ENCODE measurements around the gene PIK3CB.
"Not testable (repeated sequence)": the region's sequence is repeated elsewhere in the genome, so short reads cannot be mapped to it uniquely, and the experiment has no call there.

Gene PIK3CB

DNA sequence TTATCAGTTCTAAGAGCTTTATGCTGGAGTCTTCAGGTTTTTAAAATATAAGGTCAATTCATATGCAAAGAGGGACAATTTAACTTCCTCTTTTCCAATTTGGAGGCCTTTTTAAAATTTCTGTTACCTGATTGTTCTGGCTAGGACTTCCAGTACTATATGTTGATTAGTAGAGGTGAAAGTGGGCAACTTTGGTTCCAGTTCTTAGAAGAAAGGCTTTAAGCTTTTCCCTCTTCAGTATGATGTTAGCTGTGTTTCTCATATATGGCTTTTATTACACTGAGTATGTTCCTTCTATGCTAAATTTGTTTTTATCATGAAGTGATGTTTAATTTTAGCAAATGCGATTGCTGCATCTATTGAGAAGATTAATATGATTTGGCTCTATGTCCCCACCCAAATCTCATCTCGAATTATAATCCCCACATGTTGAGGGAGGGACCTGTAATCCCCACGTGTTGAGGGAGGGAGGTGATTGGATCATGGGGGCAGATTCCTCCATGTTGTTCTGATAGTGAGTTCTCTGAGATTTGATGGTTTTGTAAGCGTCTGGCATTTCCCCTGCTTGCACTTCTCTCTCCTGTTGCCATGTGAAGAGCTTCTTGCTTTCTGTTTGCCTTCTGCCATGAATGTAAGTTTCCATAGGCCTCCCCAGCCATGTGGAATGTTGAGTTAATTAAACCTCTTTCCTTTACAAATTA is 192.4 kb downstream of the PIK3CB start:
- no peak for DNase-seq (ENCODE audit: low read depth, low spot score)
- no peak overlapping the region for H3K27ac ChIP-seq

DNA sequence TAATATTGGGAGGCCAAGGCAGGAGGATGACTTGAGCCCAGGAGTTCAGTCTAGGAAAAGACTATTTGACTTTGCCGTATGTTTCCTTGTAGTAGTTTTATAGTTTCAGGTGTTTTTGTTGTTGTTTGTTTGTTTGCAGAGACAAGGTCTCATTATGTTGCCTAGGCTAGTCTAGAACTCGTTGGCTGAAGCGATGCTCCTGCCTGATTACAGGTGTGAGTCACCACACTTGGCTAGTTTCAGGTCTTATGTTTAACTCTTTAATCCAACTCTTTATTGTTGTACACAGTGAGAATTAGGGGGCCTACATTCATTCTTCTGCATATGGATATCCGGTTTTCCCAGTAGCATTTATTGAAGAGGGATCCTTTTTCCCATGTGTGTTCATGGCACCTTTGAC is 194.2 kb downstream of the PIK3CB start:
- H3K27ac ChIP-seq: no peak overlapping the region
- DNase-seq (ENCODE audit: low read depth, low spot score): no peak

DNA sequence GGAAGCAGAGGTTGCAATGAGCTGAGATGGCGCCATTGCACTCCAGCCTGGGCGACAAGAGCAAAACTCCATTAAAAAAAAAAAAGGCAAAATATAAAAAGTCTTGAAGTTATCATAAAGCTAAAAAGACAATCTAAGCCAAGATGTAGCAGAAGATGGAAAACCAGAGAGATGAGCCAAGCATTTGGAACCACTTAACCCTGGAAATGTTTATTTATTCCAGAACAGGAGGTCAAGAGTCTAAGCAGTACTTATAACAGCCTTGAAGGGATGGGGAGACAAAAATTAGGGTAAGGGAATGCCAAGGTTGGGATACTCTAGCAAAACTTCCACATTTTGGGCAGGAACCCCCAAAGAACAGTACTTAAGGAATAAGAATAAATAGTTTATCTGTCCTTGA is 196.1 kb downstream of the PIK3CB start:
- DNase-seq (ENCODE audit: low read depth, low spot score): no peak

DNA sequence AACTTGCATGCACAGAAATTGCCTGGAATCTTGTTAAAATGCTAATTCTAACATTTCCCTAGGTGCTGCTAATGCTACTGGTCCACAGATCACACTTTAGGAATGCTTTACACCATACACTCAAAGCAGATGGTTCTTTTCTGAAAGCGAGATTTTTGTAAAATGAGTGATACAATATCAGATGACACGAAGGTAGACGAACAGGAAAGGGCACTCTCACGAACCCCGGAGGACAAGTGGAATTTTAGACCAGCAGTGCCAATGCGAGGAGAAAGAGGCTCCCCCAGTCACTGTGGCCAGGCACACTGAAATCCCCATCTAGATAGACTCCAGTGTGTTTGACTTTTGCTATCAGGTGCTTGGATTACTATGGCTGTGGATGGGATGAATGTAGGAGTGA is 205.2 kb downstream of the PIK3CB start:
- no peak overlapping the region for H3K27ac ChIP-seq
- no peak for DNase-seq (ENCODE audit: low read depth, low spot score)

More for the DNA sequence above, 196.1 kb downstream of the PIK3CB start:
- no peak overlapping the region for H3K27ac ChIP-seq

DNA sequence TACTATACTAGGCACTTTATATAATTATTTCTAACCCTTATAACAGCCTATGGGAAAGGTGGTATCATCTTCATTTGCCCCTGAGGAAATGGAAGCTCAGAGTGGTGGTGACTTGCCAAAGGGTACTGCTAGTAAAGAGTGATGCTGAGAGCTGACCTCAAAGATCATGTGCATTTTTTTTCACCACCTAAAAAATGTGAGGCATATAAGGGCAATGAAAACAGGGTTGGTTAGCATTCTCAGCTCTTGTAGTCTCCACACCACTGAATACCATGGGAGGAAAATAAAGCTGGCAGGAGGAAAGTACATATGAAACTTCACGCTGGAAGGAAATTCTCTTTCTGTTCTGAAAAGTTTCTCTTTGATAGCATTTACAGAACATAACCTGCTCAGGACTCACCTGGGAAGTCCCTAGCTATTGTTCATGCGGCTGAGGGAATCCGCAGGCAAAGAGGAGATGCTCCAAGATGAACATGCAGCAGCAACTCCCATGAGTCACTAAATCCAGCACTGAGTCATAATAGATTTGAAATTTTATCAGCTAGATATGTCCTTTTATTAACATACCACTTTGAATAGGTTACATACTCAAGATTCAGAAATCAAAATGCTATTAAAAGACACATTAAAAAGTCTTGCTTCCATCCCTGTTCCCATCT is 208.9 kb downstream of the PIK3CB start:
- peak; percentile 79 for DNase-seq (ENCODE audit: low read depth, low spot score)
- H3K27ac ChIP-seq: peak overlapping the region; percentile 37

DNA sequence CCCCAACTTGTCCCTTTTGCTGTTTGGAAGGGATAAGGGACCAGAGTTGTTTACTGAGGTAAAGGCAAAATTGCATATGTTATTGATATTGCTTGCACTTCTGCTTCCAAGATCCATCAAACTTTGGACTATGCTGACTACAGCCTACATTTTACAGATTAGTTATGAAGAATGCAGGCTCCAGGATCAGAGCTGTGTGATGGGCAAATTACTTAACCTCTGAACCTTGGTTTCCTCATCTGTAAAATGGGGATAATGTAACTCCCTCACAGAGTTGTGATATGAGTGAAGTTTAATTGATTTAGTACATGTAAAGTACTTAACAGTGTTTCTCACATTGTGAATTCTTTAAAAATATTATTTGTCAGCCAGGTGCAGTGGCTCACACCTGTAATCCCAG is 210.2 kb downstream of the PIK3CB start:
- no peak overlapping the region for H3K27ac ChIP-seq
- no peak for DNase-seq (ENCODE audit: low read depth, low spot score)

DNA sequence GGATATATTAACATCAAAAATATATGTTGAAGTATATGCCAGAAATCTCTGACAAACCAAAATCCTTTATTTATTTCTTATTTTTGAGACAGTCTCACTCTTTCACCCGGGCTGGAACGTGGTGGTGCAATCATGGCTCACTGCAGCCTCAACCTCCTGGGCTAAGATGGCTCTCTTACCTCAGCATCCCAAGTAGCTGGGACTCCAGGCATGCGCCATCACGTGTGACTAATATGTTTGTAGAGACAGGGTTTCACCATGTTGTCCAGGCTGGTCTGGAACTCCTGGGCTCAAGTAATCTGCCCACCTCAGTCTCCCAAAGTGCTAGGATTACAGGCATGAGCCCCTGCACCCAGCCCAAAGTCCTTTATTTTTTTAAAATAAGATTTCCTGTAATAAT is 214.3 kb downstream of the PIK3CB start:
- no peak overlapping the region for H3K27ac ChIP-seq
- DNase-seq (ENCODE audit: low read depth, low spot score): no peak

DNA sequence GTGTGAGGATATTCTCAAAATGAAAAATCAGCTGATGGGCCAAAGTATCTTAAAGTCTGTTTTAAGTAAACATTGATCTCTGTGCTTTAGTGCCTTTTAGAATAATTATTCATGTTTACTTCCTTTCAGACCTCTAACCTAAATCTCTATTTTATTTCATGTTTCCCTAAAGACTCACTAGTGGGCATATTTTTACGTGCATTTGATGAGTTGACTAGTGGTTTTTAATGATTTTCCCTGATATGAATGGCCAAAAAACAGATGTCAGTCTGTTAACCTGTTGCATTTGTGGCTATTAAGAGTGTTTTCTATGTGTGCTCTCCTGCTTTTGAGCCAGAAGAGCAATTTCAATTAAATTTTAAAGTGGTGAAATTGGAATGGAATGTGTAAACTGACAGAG is 219.3 kb downstream of the PIK3CB start:
- no peak overlapping the region for H3K27ac ChIP-seq
- DNase-seq (ENCODE audit: low read depth, low spot score): no peak

DNA sequence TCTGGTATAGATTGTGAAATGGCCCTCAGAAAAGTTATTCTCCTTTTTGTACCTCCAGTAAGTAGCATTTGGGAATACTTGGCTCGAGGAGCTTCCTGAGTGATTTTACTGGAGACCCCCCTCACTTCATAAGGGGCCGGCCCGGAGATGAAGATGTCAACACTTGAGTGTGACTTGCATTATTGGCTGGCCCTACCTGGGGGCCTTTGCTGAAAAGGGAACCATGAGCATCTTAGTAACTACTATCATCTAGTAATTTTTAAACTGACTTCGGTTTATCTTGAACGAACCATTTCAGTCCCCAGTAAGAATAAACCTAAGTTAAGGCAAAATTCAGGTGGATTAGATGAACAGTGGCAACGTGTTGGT is 224.8 kb downstream of the PIK3CB start:
- peak overlapping the region; percentile 85 for H3K27ac ChIP-seq
- DNase-seq (ENCODE audit: low read depth, low spot score): no peak

DNA sequence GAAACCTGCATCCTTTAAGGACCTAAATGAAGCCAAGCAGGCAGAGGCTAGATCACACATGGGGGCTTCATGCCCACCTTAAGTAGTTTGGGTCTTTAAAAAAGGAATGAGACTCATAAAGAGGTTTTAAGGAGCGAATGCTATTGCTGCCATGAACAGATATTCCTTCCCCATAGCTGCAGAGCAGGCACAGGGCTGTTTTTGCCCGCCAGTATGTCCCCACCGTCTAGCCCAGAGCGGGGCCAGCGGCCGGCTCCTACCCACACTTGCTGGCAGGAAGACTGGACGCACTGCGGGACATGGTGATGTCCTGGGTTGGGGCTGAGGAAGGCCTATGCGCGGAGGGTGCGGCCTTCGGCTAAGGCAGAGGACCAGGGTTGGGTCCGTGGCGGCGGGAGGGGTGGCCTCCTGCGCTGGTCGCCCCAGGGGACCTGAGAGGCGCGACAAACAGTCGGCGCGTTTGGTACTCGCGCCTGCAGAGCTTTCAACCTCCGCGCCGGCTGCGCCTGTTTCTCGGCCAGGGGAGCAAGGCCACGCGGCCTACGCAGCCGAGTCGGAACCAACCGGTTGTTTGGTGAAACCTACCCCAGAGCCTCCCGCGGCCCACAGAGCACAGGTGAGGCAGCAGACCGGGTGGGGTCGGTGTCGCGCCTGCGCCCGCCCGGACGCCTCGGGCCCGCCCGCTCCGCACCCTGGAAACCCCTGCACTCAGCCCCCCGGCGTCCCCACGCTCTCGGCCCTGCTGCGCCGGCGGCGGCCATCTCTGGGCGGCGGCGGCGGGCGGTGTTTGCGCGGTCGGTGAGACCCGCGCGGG is 226.2 kb downstream of the PIK3CB start, which contains the start of gene FAIM:
TSS of gene FAIM (plus strand) at position 450 of the 814 bp plus-strand sequence. CDS start 10,956 bp downstream, outside the sequence.
- H3K27ac ChIP-seq: peak within 1 kb of the TSS; percentile 85
- no peak for DNase-seq (ENCODE audit: low read depth, low spot score)

DNA sequence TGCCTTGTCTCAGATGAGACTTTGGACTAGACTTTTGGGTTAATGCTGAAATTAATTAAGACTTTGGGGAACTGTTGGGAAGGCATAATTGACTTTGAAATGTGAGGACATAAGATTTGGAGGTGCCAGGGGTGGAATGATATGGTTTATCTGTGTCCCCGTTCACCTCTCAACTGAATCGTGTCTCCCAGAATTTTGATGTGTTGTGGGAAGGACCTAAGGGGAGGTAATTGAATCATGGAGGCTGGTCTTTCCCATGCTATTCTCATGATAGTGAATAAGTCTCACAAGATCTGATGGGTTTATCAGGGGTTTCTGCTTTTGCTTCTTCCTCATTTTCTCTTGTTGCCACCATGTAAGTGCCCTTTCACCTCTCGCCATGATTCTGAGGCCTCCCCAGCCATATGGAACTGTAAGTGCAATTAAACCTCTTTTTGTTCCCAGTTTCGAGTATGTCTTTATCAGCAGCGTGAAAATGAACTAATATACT is 230.6 kb downstream of the PIK3CB start:
- H3K27ac ChIP-seq; DNase-seq (ENCODE audit: low read depth, low spot score): not testable (repeated sequence)
